ENCODE data around the gene HHLA2.

The HHLA2 gene

DNA sequence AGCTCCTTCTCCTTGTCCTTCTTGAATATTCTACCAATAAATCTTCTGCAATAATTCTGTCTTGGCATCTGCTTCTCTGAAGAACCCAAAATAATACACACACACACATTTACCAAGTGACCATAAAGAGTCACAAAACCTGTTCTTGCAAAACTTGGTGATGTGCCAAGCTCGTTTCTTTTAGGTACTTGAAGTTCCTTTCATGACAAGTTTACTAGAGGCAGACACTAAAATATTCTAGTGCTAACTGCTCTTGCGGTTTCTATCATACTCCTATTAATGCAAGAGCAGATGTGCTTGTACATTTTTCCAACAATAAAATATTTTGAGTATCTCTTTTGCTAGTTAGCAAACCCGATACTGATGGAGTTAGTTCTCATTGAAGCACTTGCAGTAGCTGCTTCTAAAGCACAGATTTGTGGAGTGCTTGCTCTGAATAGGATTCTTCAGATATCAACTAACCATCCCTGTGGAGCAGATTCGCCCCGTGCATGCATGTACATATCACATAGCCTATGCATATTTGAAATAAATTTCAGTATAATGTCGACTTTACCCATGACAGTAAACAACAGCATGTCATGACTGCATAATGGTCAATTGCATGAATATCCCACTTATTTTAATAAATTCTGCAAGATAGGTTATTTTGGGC lies 23.2 kb downstream of the HHLA2 start:
- ATAC-seq: no peak

DNA sequence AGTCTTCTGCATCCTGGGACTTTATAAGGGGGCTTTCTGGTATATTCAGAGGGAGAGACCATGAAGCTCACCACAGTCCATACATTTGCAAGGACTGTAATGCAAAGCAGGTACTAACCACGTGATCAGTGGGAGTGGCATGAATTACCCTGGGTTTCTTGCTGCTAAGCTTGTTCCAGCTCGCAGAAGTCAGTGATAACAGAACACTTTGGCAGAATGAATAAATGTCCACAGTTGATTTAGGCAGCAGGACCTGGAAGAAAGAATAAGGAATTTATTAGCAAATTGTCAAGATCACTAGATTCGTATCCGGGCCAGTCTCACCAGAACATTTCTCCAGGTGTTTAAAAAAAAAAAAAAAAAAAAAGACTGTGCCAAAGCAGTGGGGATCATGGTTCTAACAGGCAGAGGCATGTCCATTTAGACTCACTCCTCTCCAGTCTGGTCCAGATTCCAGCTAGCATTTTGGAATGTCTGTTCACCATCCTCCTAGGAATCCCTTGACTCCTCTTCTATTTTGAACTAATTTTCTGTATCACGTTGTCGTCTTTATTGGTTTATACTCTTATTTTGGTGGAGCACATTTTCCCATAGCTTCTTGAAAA lies 24.5 kb downstream of the HHLA2 start:
- no peak for ATAC-seq
- TF ChIP-seq CSDC2 (CRISPR knock-in tag; IDR thresholded peaks at IDR 0.05) (no peak), ZNF8 (CRISPR knock-in tag; IDR thresholded peaks at IDR 0.05) (no peak), RARB (CRISPR knock-in tag; IDR thresholded peaks at IDR 0.05) (no peak), PATZ1 (CRISPR knock-in tag; IDR thresholded peaks at IDR 0.05; ENCODE audit: borderline replicate concordance) (no peak), OSR1 (CRISPR knock-in tag; IDR thresholded peaks at IDR 0.05) (no peak), ARNTL (CRISPR knock-in tag; IDR thresholded peaks at IDR 0.05; ENCODE audit: borderline replicate concordance, low read depth) (no peak), ZC3H10 (CRISPR knock-in tag; IDR thresholded peaks at IDR 0.05) (no peak), PPARA (CRISPR knock-in tag; IDR thresholded peaks at IDR 0.05; ENCODE audit: borderline replicate concordance) (no peak), ZFP3 (CRISPR knock-in tag; IDR thresholded peaks at IDR 0.05) (no peak), SNAI2 (CRISPR knock-in tag; IDR thresholded peaks at IDR 0.05) (no peak), GLIS3 (CRISPR knock-in tag; IDR thresholded peaks at IDR 0.05) (no peak), ISL1 (CRISPR knock-in tag; IDR thresholded peaks at IDR 0.05) (no peak), ZFP30 (CRISPR knock-in tag; IDR thresholded peaks at IDR 0.05) (no peak), BACH2 (CRISPR knock-in tag; IDR thresholded peaks at IDR 0.05; ENCODE audit: borderline replicate concordance) (no peak), TOX (CRISPR knock-in tag; IDR thresholded peaks at IDR 0.05; ENCODE audit: borderline replicate concordance) (no peak), ESRRG (CRISPR knock-in tag; IDR thresholded peaks at IDR 0.05) (no peak), ZNF565 (CRISPR knock-in tag; conservative IDR thresholded peaks at IDR 0.05; ENCODE audit: low read depth) (no peak)
- TF ChIP-seq, protein P1, sequence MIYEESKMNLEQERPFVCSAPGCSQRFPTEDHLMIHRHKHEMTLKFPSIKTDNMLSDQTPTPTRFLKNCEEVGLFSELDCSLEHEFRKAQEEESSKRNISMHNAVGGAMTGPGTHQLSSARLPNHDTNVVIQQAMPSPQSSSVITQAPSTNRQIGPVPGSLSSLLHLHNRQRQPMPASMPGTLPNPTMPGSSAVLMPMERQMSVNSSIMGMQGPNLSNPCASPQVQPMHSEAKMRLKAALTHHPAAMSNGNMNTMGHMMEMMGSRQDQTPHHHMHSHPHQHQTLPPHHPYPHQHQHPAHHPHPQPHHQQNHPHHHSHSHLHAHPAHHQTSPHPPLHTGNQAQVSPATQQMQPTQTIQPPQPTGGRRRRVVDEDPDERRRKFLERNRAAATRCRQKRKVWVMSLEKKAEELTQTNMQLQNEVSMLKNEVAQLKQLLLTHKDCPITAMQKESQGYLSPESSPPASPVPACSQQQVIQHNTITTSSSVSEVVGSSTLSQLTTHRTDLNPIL (CRISPR knock-in tag; IDR thresholded peaks at IDR 0.05; ENCODE audit: low read depth): no peak
- TF ChIP-seq, protein P2, sequence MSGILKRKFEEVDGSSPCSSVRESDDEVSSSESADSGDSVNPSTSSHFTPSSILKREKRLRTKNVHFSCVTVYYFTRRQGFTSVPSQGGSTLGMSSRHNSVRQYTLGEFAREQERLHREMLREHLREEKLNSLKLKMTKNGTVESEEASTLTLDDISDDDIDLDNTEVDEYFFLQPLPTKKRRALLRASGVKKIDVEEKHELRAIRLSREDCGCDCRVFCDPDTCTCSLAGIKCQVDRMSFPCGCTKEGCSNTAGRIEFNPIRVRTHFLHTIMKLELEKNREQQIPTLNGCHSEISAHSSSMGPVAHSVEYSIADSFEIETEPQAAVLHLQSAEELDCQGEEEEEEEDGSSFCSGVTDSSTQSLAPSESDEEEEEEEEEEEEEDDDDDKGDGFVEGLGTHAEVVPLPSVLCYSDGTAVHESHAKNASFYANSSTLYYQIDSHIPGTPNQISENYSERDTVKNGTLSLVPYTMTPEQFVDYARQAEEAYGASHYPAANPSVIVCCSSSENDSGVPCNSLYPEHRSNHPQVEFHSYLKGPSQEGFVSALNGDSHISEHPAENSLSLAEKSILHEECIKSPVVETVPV (CRISPR knock-in tag; IDR thresholded peaks at IDR 0.05): no peak

More for the DNA sequence above, 23.2 kb downstream of the HHLA2 start:
- TF ChIP-seq GLIS3 (CRISPR knock-in tag; IDR thresholded peaks at IDR 0.05): no peak
- TF ChIP-seq, protein P3, sequence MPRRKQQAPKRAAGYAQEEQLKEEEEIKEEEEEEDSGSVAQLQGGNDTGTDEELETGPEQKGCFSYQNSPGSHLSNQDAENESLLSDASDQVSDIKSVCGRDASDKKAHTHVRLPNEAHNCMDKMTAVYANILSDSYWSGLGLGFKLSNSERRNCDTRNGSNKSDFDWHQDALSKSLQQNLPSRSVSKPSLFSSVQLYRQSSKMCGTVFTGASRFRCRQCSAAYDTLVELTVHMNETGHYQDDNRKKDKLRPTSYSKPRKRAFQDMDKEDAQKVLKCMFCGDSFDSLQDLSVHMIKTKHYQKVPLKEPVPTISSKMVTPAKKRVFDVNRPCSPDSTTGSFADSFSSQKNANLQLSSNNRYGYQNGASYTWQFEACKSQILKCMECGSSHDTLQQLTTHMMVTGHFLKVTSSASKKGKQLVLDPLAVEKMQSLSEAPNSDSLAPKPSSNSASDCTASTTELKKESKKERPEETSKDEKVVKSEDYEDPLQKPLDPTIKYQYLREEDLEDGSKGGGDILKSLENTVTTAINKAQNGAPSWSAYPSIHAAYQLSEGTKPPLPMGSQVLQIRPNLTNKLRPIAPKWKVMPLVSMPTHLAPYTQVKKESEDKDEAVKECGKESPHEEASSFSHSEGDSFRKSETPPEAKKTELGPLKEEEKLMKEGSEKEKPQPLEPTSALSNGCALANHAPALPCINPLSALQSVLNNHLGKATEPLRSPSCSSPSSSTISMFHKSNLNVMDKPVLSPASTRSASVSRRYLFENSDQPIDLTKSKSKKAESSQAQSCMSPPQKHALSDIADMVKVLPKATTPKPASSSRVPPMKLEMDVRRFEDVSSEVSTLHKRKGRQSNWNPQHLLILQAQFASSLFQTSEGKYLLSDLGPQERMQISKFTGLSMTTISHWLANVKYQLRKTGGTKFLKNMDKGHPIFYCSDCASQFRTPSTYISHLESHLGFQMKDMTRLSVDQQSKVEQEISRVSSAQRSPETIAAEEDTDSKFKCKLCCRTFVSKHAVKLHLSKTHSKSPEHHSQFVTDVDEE (CRISPR knock-in tag; IDR thresholded peaks at IDR 0.05): no peak
- no peak for TF ChIP-seq SNAI2 (CRISPR knock-in tag; IDR thresholded peaks at IDR 0.05)
- TF ChIP-seq ZFP3 (CRISPR knock-in tag; IDR thresholded peaks at IDR 0.05): no peak
- no peak for TF ChIP-seq PATZ1 (CRISPR knock-in tag; IDR thresholded peaks at IDR 0.05; ENCODE audit: borderline replicate concordance)
- TF ChIP-seq ZC3H10 (CRISPR knock-in tag; IDR thresholded peaks at IDR 0.05): no peak
- TF ChIP-seq TCF4 (CRISPR knock-in tag; IDR thresholded peaks at IDR 0.05; ENCODE audit: borderline replicate concordance): no peak
- TF ChIP-seq TOX (CRISPR knock-in tag; IDR thresholded peaks at IDR 0.05; ENCODE audit: borderline replicate concordance): no peak
- TF ChIP-seq ARNTL (CRISPR knock-in tag; IDR thresholded peaks at IDR 0.05; ENCODE audit: borderline replicate concordance, low read depth): no peak
- no peak for TF ChIP-seq CSDC2 (CRISPR knock-in tag; IDR thresholded peaks at IDR 0.05)
- no peak for TF ChIP-seq OSR1 (CRISPR knock-in tag; IDR thresholded peaks at IDR 0.05)
- TF ChIP-seq ESRRG (CRISPR knock-in tag; IDR thresholded peaks at IDR 0.05): no peak

Measured in SK-N-SH treated with all-trans-retinoic acid at 6 μM for 48 hours (cell line).